A549 (cell line): ENCODE measurements around the gene TRA2B.

Experiments
- CHD2 ChIP-seq: fragments of 150-350 bp; IDR thresholded peaks from 2 replicates; pipeline ENCODE4 v1.6.1; 2014; ENCODE audit warnings: low read length; ENCODE audit not compliant: partially characterized antibody
- E2F6 ChIP-seq: IDR thresholded peaks from 2 replicates; pipeline ENCODE4 v1.6.1; 2012; ENCODE audit warnings: low read depth, borderline replicate concordance
- MYC ChIP-seq: IDR thresholded peaks from 2 replicates; pipeline ENCODE4 v1.6.1; 2012; ENCODE audit warnings: mild to moderate bottlenecking, inconsistent platforms, low read length, improper control_type of control experiment, borderline replicate concordance

- TF ChIP-seq CHD2 (no peak), E2F6 (no peak), MYC (no peak)
Observed at GRCh38 chr3:185934767-185935464, 2.9 kb downstream of the TRA2B start.
